ENCODE measurements around the gene ANKRD16. TPM values are rescaled to one million over a fixed set of nuclear protein-coding genes. Genes with fewer than 3 reads are reported as not detected.
A peak's percentile ranks its signal among the peaks of the same experiment; 100 is the strongest.

The ANKRD16 gene
- total RNA-seq: 10 to 100 TPM in 1 of 8 experiments, 1 to 10 TPM in 7; 3.6 to 11.4 (median 6.4) TPM

- 4% methylated on average over 9 of the region's 109 CpGs; no CpG with 5 or more reads in 9 of the 10 experiments for WGBS, 10 experiments
- peak; percentile 79 to 92 (median 88) for ATAC-seq (replicated peaks in 6 of 8)
- Histone ChIP-seq H3K4me1 (replicated peaks in 1 of 2) (peaks cover 11 to 13% of the 10 kb centered on the region in 2 donors), H3K4me3 (peak within 1 kb of the TSS; percentile 61 to 88 (median 83)), H3K27ac (peak within 1 kb of the TSS; percentile 47 to 81)
- in situ Hi-C loops (cut with MboI; ENCODE audit: low pct_unique_long_range_greater_than_20kb in 2 of 9, low sequenced_read_pairs in 9 of 9, unreplicated experiment in 9 of 9): no loop called here
Measured at GRCh38 chr10:5889624-5890451, at the start of gene ANKRD16, which contains the start of gene FBH1. ANKRD16 (minus strand) TSS chr10:5889893; CDS start chr10:5889354, 539 bp downstream. FBH1 (plus strand) TSS chr10:5890243; CDS start chr10:5890346, 103 bp downstream.

GRCh38 chr10:5938291-5938690, 48.6 kb upstream of the ANKRD16 start:
- no peak for ATAC-seq (replicated peaks in 6 of 8)
- in situ Hi-C loops (cut with MboI; ENCODE audit: low pct_unique_long_range_greater_than_20kb in 2 of 9, low sequenced_read_pairs in 9 of 9, unreplicated experiment in 9 of 9): no loop called here
- WGBS, 10 experiments: 82 to 100% (median 97%) methylated on average over 1 to 12 of the region's 12 CpGs; no CpG with 5 or more reads in 2 of the 10 experiments
- Histone ChIP-seq H3K4me1 (replicated peaks in 1 of 2) (no peaks in the 10 kb centered on the region), H3K4me3 (no peak overlapping the region), H3K27ac (no peak overlapping the region)

- in situ Hi-C loops (cut with MboI; ENCODE audit: low pct_unique_long_range_greater_than_20kb in 2 of 9, low sequenced_read_pairs in 9 of 9, unreplicated experiment in 9 of 9): no loop called here
- no peak overlapping the region for H3K4me3 ChIP-seq
- H3K4me1 ChIP-seq (replicated peaks in 1 of 2): no peaks in the 10 kb centered on the region
- 90 to 100% (median 95%) methylated on average over 2 to 11 of the region's 18 CpGs; no CpG with 5 or more reads in 5 of the 10 experiments for WGBS, 10 experiments
- no peak overlapping the region for H3K27ac ChIP-seq
- ATAC-seq (replicated peaks in 6 of 8): no peak
Measured at GRCh38 chr10:5937016-5937415, 47.3 kb upstream of the ANKRD16 start.

- Histone ChIP-seq H3K4me1 (replicated peaks in 1 of 2) (no peaks in the 10 kb centered on the region), H3K4me3 (no peak overlapping the region), H3K27ac (no peak overlapping the region)
- in situ Hi-C loops (cut with MboI; ENCODE audit: low pct_unique_long_range_greater_than_20kb in 2 of 9, low sequenced_read_pairs in 9 of 9, unreplicated experiment in 9 of 9): no loop called here
- WGBS, 10 experiments: 91 to 100% (median 95%) methylated on average over 1 to 6 of the region's 10 CpGs; no CpG with 5 or more reads in 2 of the 10 experiments
- no peak for ATAC-seq (replicated peaks in 6 of 8)
Measured at GRCh38 chr10:5935628-5936027, 45.9 kb upstream of the ANKRD16 start.

- H3K4me1 ChIP-seq (replicated peaks in 1 of 2): no peaks in the 10 kb centered on the region
- ATAC-seq (replicated peaks in 6 of 8): no peak
- no peak overlapping the region for H3K27ac ChIP-seq
- in situ Hi-C loops (cut with MboI; ENCODE audit: low pct_unique_long_range_greater_than_20kb in 2 of 9, low sequenced_read_pairs in 9 of 9, unreplicated experiment in 9 of 9): no loop called here
- H3K4me3 ChIP-seq: no peak overlapping the region
- WGBS, 10 experiments: 90 to 100% (median 96%) methylated on average over 2 to 13 of the region's 14 CpGs; no CpG with 5 or more reads in 1 of the 10 experiments
Measured at GRCh38 chr10:5933909-5934546, 44.3 kb upstream of the ANKRD16 start.

- ATAC-seq (replicated peaks in 6 of 8): peak in 4 of 8 experiments; percentile 37 to 87 (median 41)
- 50 to 100% (median 88%) methylated on average over 1 to 5 of the region's 5 CpGs; no CpG with 5 or more reads in 3 of the 10 experiments for WGBS, 10 experiments
- Histone ChIP-seq H3K4me3 (no peak overlapping the region), H3K4me1 (replicated peaks in 1 of 2) (no peaks in the 10 kb centered on the region), H3K27ac (no peak overlapping the region)
- in situ Hi-C loops (cut with MboI; ENCODE audit: low pct_unique_long_range_greater_than_20kb in 2 of 9, low sequenced_read_pairs in 9 of 9, unreplicated experiment in 9 of 9): no loop called here
Measured at GRCh38 chr10:5932345-5932744, 42.7 kb upstream of the ANKRD16 start.

- no peak for ATAC-seq (replicated peaks in 6 of 8)
- Histone ChIP-seq H3K4me3 (no peak overlapping the region), H3K4me1 (replicated peaks in 1 of 2) (no peaks in the 10 kb centered on the region), H3K27ac (no peak overlapping the region)
- 77 to 100% (median 97%) methylated on average over 1 to 9 of the region's 11 CpGs for WGBS, 10 experiments
- in situ Hi-C loops (cut with MboI; ENCODE audit: low pct_unique_long_range_greater_than_20kb in 2 of 9, low sequenced_read_pairs in 9 of 9, unreplicated experiment in 9 of 9): no loop called here
Measured at GRCh38 chr10:5930272-5930671, 40.6 kb upstream of the ANKRD16 start.

GRCh38 chr10:5929442-5929841, 39.7 kb upstream of the ANKRD16 start:
- Histone ChIP-seq H3K4me1 (replicated peaks in 1 of 2) (no peaks in the 10 kb centered on the region), H3K27ac (no peak overlapping the region), H3K4me3 (no peak overlapping the region)
- in situ Hi-C loops (cut with MboI; ENCODE audit: low pct_unique_long_range_greater_than_20kb in 2 of 9, low sequenced_read_pairs in 9 of 9, unreplicated experiment in 9 of 9): no loop called here
- WGBS, 10 experiments: 33 to 100% (median 77%) methylated on average over 1 to 7 of the region's 8 CpGs; no CpG with 5 or more reads in 3 of the 10 experiments
- no peak for ATAC-seq (replicated peaks in 6 of 8)

- no peak for ATAC-seq (replicated peaks in 6 of 8)
- Histone ChIP-seq H3K27ac (no peak overlapping the region), H3K4me1 (replicated peaks in 1 of 2) (no peaks in the 10 kb centered on the region), H3K4me3 (no peak overlapping the region)
- in situ Hi-C loops (cut with MboI; ENCODE audit: low pct_unique_long_range_greater_than_20kb in 2 of 9, low sequenced_read_pairs in 9 of 9, unreplicated experiment in 9 of 9): no loop called here
- WGBS, 10 experiments: 36 to 100% (median 94%) methylated on average over 1 to 8 of the region's 8 CpGs
Measured at GRCh38 chr10:5927306-5927705, 37.6 kb upstream of the ANKRD16 start.

GRCh38 chr10:5924889-5925288, 35.2 kb upstream of the ANKRD16 start:
- in situ Hi-C loops (cut with MboI; ENCODE audit: low pct_unique_long_range_greater_than_20kb in 2 of 9, low sequenced_read_pairs in 9 of 9, unreplicated experiment in 9 of 9): no loop called here
- ATAC-seq (replicated peaks in 6 of 8): no peak
- 40 to 83% (median 66%) methylated on average over 2 to 8 of the region's 10 CpGs; no CpG with 5 or more reads in 3 of the 10 experiments for WGBS, 10 experiments
- Histone ChIP-seq H3K4me3 (no peak overlapping the region), H3K27ac (no peak overlapping the region), H3K4me1 (replicated peaks in 1 of 2) (no peaks in the 10 kb centered on the region)

GRCh38 chr10:5921746-5922145, 32.1 kb upstream of the ANKRD16 start:
- ATAC-seq (replicated peaks in 6 of 8): no peak
- in situ Hi-C loops (cut with MboI; ENCODE audit: low pct_unique_long_range_greater_than_20kb in 2 of 9, low sequenced_read_pairs in 9 of 9, unreplicated experiment in 9 of 9): no loop called here
- Histone ChIP-seq H3K4me1 (replicated peaks in 1 of 2) (no peaks in the 10 kb centered on the region), H3K4me3 (no peak overlapping the region), H3K27ac (no peak overlapping the region)
- 93 to 100% (median 100%) methylated on average over 1 to 5 of the region's 5 CpGs; no CpG with 5 or more reads in 4 of the 10 experiments for WGBS, 10 experiments

- in situ Hi-C loops (cut with MboI; ENCODE audit: low pct_unique_long_range_greater_than_20kb in 2 of 9, low sequenced_read_pairs in 9 of 9, unreplicated experiment in 9 of 9): no loop called here
- no peak overlapping the region for H3K27ac ChIP-seq
- H3K4me3 ChIP-seq: no peak overlapping the region
- H3K4me1 ChIP-seq (replicated peaks in 1 of 2): no peaks in the 10 kb centered on the region
- 76 to 100% (median 93%) methylated on average over 1 to 7 of the region's 7 CpGs for WGBS, 10 experiments
- ATAC-seq (replicated peaks in 6 of 8): no peak
Measured at GRCh38 chr10:5919568-5919967, 29.9 kb upstream of the ANKRD16 start.

GRCh38 chr10:5918763-5919162, 29.1 kb upstream of the ANKRD16 start:
- no peak overlapping the region for H3K27ac ChIP-seq
- in situ Hi-C loops (cut with MboI; ENCODE audit: low pct_unique_long_range_greater_than_20kb in 2 of 9, low sequenced_read_pairs in 9 of 9, unreplicated experiment in 9 of 9): no loop called here
- peak in 2 of 8 experiments; percentile 50 to 91 for ATAC-seq (replicated peaks in 6 of 8)
- WGBS, 10 experiments: 75 to 100% (median 98%) methylated on average over 1 to 4 of the region's 4 CpGs; no CpG with 5 or more reads in 4 of the 10 experiments
- no peaks in the 10 kb centered on the region for H3K4me1 ChIP-seq (replicated peaks in 1 of 2)
- H3K4me3 ChIP-seq: no peak overlapping the region

All from motor neuron (in vitro differentiated cells).